SU-DHL-6 (cell line): ENCODE measurements around the gene KLHL2.

Experiments used
- H2AFZ ChIP-seq: fragments of 200-600 bp; sonication (generic); 2 replicates; pipeline ENCODE4 v1.6.1; 2014; ENCODE audit warnings: low read depth, mild to moderate bottlenecking, moderate library complexity, mixed read lengths, antibody characterized with exemption, low read length; ENCODE audit not compliant: severe bottlenecking
- H3F3A ChIP-seq: fragments of 200-600 bp; shearing (Covaris generic); 2 replicates; pipeline ENCODE4 v1.6.0; 2016; ENCODE audit warnings: antibody characterized with exemption, mild to moderate bottlenecking; ENCODE audit not compliant: insufficient read depth
- H3K27ac ChIP-seq: fragments of 200-600 bp; sonication (generic); 2 replicates; pipeline ENCODE4 v1.5.1; 2016; ENCODE audit warnings: low read depth, mild to moderate bottlenecking, low read length, moderate library complexity, mixed read lengths
- H3K27me3 ChIP-seq: fragments of 200-600 bp; sonication (generic), shearing (Covaris generic); 2 replicates; pipeline ENCODE4 v1.6.0; 2014; ENCODE audit warnings: mild to moderate bottlenecking, low read length
- H3K36me3 ChIP-seq: fragments of 200-600 bp; sonication (generic); 2 replicates; pipeline ENCODE4 v1.6.1; 2014; ENCODE audit warnings: mild to moderate bottlenecking, low read length, mixed read lengths
- H3K4me2 ChIP-seq: fragments of 300-600, 200-600 bp; shearing (Covaris generic), sonication (generic); 2 replicates; pipeline ENCODE4 v1.6.0; 2014; ENCODE audit warnings: low read length, low read depth, mild to moderate bottlenecking; ENCODE audit not compliant: poor library complexity, severe bottlenecking
- H3K4me3 ChIP-seq: fragments of 200-600 bp; sonication (generic); 2 replicates; pipeline ENCODE4 v1.5.1; 2014; ENCODE audit warnings: antibody characterized with exemption, low read length, mild to moderate bottlenecking, mixed read lengths; ENCODE audit not compliant: insufficient read depth, poor library complexity, severe bottlenecking
- H3K79me2 ChIP-seq: fragments of 200-600 bp; sonication (generic); 2 replicates; pipeline ENCODE4 v1.6.1; 2014; ENCODE audit warnings: mild to moderate bottlenecking, low read length, moderate library complexity; ENCODE audit not compliant: insufficient read depth
- H3K9ac ChIP-seq: fragments of 200-600 bp; sonication (generic); 2 replicates; pipeline ENCODE4 v1.7.0; 2014; ENCODE audit warnings: mild to moderate bottlenecking, low read length
- H3K9me2 ChIP-seq: fragments of 200-600 bp; sonication (generic); replicated peaks from 2 replicates; pipeline ENCODE4 v1.6.1; 2014; ENCODE audit warnings: low read length; ENCODE audit not compliant: insufficient read depth
- H3K9me3 ChIP-seq: fragments of 200-600 bp; sonication (generic); 2 replicates; pipeline ENCODE4 v1.6.1; 2014; ENCODE audit warnings: low read length, mixed read lengths; ENCODE audit not compliant: insufficient read depth
- H4K20me1 ChIP-seq: fragments of 200-600 bp; sonication (generic); 2 replicates; pipeline ENCODE4 v1.6.1; 2014; ENCODE audit warnings: low read depth, mild to moderate bottlenecking, antibody characterized with exemption, low read length, moderate library complexity, mixed read lengths
- CTCF ChIP-seq: fragments of 200-600 bp; sonication (generic); IDR thresholded peaks from one replicate; pipeline ENCODE4 v1.5.1; 2017; ENCODE audit warnings: antibody characterized with exemption, mild to moderate bottlenecking, low read length, moderate library complexity; ENCODE audit not compliant: insufficient read depth, poor library complexity, severe bottlenecking
- EZH2phosphoT487 ChIP-seq: fragments of 200-600 bp; sonication (generic), shearing (Covaris generic); conservative IDR thresholded peaks from 2 replicates; pipeline ENCODE4 v1.6.1; 2018; ENCODE audit warnings: mild to moderate bottlenecking, antibody characterized with exemption, low read length, moderate library complexity, mixed read lengths

The KLHL2 gene

GRCh38 chr4:165203541-165204461 is 3.6 kb upstream of the KLHL2 start:
- H3K27ac ChIP-seq, result no peak overlapping the region
- no peak overlapping the region for H3K4me3 ChIP-seq
- H3K36me3 ChIP-seq, result no peaks in the 10 kb centered on the region
- no peak for TF ChIP-seq EZH2phosphoT487
- no peak for TF ChIP-seq CTCF
- no peak overlapping the region for H2AFZ ChIP-seq
- H3F3A ChIP-seq, result no peaks in the 10 kb centered on the region
- no peak overlapping the region for H3K4me2 ChIP-seq
- H3K9ac ChIP-seq, result no peak overlapping the region
- H4K20me1 ChIP-seq, result peaks cover 2% of the 10 kb centered on the region; the same call in 1 of the 2 replicates
- peaks cover 9% of the 10 kb centered on the region; the same call in 1 of the 2 replicates for H3K79me2 ChIP-seq
- H3K9me3 ChIP-seq, result no peaks in the 10 kb centered on the region
- no peaks in the 10 kb centered on the region for H3K27me3 ChIP-seq
- no peaks in the 10 kb centered on the region for H3K9me2 ChIP-seq

- no peak overlapping the region for H3K9ac ChIP-seq
- no peaks in the 10 kb centered on the region for H3F3A ChIP-seq
These were observed 2.9 kb upstream of the KLHL2 start for GRCh38 chr4:165204462-165204830.

GRCh38 chr4:165207016-165207430 is 338 bp upstream of the KLHL2 start:
- Histone ChIP-seq H3K36me3 (peaks cover 7% of the 10 kb centered on the region; the same call in 1 of the 2 replicates), H3K9me2 (no peaks in the 10 kb centered on the region), H3K9me3 (no peaks in the 10 kb centered on the region), H3F3A (no peaks in the 10 kb centered on the region), H3K4me2 (peak overlapping the region; percentile 85), H3K79me2 (peaks cover 33% of the 10 kb centered on the region), H4K20me1 (peaks cover 26% of the 10 kb centered on the region), H3K27me3 (no peaks in the 10 kb centered on the region), H2AFZ (peak overlapping the region; percentile 93), H3K27ac (no peak overlapping the region), H3K4me3 (peak overlapping the region; percentile 67), H3K9ac (peak overlapping the region; percentile 73)
- TF ChIP-seq CTCF, result no peak
- no peak for TF ChIP-seq EZH2phosphoT487

More at GRCh38 chr4:165204462-165204830, 2.9 kb upstream of the KLHL2 start:
- Histone ChIP-seq H3K36me3 (no peaks in the 10 kb centered on the region), H3K27ac (no peak overlapping the region), H3K9me2 (no peaks in the 10 kb centered on the region), H3K4me2 (no peak overlapping the region), H4K20me1 (peaks cover 8% of the 10 kb centered on the region; the same call in 1 of the 2 replicates), H3K79me2 (peaks cover 15% of the 10 kb centered on the region), H3K9me3 (no peaks in the 10 kb centered on the region), H3K4me3 (no peak overlapping the region), H3K27me3 (no peaks in the 10 kb centered on the region), H2AFZ (no peak overlapping the region)
- TF ChIP-seq CTCF (no peak), EZH2phosphoT487 (no peak)
